LHCN-M2 (cell line): Measurements from ENCODE around the gene RNF11. TPM values are rescaled to one million over a fixed set of nuclear protein-coding genes. Genes with fewer than 3 reads are reported as not detected.
A peak's percentile ranks its signal among the peaks of the same experiment; 100 is the strongest.

ENCODE experiments used
- DNase-seq: peaks from one replicate; pipeline ENCODE4 v3.0.0-alpha.2; 2012; ENCODE audit warnings: low read depth
- total RNA-seq: library from RNA; depleted of rRNA; stranded (reverse); fragments of >200 nt; gene quantifications from 2 replicates; pipeline ENCODE4 v1.2.3, GENCODE V29; 2014

The RNF11 gene
- total RNA-seq, 1 experiment from 2014 or later: 99.9 TPM

DNA sequence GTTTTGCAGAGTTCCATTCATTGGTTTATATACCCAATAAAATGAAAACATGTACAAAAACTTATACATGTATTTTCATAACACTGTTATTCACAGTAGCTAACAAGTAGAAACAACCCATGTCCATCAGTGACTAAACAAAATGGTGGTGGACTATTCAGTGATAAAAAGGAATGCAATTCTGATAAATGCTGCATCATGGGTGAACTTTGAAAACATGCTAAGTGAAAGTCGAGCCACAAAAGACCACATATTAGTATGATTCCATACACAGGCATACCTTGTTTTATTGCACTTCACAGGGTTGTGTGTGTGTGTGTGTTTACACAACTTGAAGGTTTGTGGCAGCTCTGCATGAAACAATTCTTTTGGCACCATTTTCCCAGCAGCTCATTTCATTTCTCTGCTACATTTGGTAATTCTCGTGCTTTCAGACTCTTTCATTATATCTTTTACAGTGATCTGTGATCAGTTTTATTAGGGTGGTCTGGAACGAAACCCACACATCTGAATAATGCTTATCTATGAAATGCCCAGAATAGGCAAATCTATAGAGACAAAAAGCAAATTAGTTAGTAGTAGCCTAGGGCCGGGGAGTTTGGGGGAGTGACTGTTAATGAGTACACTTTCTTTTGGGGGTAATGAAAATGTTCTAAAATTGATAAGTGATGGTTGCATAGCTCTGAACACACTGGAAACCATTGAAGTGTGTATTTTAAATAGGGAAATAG lies 27.2 kb downstream of the RNF11 start:
- no peak for DNase-seq

DNA sequence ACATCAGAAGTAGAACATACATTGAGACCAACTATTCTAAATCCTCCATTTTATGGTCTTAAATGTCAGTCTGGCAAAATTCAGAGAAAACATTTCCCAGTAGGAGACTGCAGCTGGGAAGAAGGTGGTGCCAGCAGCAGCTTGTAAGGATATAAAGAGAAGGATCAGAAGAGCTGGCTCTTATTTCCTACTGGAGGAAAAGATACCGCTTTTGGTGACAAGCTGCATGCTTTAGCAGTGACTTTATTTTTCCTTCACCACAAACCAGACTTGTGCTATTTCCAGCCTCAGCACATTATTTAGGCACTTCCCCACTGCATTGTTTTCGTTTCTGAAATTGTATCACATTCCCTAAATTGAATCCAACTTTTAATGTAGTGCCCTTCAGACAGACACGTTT lies 28.4 kb downstream of the RNF11 start:
- DNase-seq: peak; percentile 94

DNA sequence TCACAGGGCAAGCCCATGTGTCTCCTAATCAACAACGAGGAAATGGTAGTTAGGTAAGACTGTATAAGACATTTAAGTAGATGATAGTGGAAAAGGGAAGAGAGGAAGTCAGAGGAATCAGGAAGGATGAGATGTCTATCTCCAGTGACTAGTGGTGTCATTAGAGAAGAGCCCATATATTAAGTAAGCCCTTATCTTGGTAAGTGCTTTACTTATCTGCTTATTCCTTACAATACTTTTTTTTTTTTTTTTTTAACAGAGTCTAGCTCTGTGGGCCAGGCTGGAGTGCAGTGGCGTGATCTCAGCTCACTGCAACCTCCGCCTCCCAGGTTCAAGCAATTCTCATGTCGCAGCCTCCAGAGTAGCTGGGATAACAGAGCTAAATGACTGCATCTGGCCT lies 29.5 kb downstream of the RNF11 start:
- DNase-seq: no peak

DNA sequence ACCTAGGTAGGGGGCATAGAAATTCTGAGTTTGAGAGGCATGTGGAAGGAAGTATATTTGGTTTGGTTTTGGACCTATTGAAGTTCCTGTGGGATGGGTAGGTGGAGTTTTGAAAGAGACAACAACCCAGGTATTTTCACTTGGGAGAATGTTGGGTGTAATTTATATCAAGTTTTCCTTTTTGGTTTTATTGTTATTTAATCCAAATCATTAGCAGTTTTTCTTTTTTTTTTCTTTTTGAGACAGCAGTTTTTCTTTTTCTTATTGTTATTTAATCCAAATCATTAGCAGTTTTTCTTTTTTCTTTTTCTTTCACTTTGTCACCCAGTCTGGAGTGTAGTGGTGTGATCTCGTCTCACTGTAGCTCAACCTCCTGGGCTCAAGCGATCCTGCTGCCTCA lies 30.1 kb downstream of the RNF11 start:
- no peak for DNase-seq

DNA sequence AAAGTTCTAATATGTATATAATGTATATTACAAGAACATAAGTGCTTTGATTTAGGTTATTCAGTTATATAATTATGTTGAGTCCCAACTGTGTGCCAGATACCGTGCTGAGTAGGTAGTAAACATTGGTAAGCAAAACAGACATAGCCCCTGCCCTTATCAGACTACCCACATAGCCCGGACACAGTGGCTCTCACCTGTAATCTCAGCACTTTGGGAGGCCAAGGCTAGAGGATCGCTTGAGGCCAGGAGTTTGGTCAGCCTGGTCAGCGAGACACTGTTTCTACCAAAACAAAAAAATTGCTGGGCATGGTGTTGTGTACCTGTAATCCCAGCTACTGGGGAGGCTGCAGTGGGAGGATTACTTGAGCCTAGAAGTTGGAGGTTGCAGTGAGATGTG lies 30.7 kb downstream of the RNF11 start:
- DNase-seq: no peak

DNA sequence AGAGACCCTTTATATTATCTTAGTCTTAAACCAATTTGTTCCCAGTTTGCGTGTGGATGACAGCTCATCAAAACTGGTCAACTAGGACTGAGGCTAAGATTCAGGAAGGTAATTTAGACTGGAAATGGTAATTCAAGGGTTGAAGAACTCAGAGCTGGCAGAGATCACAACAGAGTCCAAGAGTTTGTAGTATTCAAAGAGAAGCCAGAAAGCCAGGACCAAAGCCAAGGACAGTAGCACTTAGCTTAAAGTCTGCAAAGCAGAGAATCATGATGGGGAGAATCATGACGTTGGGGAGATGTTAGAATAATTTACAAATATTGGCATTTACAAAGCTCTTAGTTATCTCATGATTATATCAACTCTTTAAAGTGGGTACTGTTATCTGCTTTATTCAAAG lies 32.6 kb downstream of the RNF11 start:
- peak; percentile 15 for DNase-seq

DNA sequence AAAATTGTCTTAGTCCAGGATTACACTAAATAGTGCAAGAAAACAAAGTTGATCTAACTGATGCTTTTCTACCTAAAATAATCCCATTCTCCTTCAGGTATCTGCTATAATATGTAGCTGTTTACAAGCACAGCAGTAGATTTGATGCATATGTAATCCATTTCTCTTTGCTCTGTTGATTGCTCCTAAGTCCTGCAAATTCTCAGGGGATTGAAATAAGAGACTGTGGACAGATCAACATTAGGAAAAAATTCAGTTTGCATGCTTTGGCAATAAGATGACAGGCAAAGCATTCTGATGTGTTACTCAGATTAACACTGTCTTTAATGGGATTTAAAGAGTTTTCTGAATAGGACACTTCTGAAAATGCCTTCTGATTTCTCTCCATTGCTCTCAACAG lies 34.7 kb downstream of the RNF11 start:
- DNase-seq: peak; percentile 60

DNA sequence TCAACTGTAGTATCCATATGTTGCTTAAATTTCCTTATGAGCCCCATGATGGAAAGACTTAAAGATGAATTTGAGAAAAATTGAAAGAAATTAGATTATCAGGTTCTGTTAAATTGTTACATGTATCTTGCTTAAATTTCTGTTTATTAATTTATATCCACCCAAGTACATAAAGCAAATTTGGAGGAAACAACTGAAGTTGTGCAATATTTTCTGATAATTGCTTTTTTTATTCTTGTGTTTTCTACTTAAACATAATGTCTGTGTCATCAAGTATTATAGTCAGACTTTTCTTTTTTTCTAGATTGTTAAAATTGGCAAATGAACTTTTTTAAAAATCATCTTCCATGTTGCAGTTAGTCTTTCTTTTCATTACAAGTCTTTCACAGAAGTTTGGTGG lies 36.8 kb downstream of the RNF11 start:
- no peak for DNase-seq

DNA sequence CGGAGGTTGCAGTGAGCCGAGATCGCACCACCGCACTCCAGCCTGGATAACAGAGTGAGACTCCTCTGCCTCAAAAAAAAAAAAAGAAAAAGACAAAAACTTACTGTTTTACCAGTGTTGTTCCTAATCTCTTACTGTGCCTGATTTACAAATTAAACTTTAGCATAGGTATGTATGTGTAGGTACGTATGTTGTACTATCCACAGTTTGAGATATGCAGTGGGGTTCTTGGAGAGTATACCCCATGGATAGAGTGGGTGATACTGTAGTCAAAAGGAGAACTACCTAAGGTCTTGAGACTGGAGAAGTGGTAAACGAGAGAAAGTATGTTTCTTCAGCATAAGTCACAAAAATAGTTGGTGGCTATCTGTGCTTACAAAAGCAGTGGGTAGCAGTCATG lies 38.6 kb downstream of the RNF11 start:
- no peak for DNase-seq

DNA sequence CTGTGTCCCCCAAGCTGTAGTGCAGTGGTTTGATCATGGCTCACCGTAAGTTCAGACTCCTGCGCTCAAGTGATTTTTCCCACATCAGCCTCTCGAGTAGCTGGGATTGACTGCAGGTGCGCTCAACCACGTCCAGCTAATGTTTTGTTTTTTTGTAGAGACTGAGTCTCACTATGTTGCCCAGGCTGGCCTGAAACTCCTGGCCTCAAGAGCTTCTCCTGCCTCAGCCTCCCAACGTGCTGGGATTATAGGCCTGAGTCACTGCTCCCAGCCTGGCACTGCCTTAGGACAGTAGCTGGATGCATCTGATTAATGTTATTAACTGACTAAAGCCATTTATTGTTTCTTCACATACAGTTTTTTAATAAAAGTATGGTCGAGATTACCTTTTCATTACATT lies 40.2 kb downstream of the RNF11 start:
- DNase-seq: no peak

DNA sequence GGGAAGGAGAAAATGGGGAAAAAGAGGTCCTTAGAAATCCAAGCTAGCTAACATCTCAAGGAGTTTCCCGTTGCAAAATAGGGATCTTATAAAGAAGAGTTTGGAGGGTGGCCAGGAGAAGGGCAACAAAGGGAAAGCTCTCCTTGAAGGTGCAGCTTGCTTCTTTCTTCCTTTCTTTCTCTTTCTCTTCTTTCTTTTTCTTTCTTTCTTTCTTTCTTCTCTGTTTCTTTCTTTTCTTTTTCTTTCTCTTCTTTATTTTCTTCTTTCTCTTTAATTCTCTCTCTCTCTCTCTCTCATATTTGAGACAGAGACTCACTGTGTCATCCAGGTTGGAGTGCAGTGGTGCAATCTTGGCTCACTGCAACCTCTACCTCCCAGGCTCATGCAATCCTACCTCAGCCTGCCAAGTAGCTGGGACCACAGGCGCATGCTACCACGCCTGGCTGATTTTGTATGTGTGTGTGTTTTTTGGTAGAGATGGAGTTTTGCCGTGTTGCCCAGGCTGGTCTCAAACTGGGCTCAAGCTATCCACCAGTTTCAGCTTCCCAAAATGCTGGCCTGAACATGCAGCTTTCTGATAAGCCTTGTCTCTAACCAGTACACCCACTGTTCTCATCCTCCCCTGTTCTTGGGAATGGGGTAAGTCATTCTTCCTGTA lies 44.4 kb downstream of the RNF11 start:
- DNase-seq: no peak

DNA sequence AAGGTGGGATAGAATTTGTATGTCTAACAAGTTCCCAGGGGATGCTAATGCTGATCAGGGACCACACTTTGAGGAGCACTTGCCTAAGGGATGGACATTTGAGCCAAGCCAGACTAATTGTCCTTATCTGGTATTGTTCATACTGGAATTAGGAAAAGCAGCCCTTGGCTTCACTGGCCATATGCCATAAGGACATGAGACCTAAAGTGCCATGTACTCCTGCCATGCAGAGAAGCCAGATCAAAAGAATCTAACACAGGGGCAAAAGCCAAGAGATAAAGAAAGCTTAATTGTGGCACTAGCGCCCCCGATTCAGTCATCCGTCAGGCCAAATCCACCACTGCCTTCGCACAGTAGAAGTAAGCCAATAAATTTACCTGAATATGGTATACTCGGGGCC lies 45.7 kb downstream of the RNF11 start:
- DNase-seq: no peak

DNA sequence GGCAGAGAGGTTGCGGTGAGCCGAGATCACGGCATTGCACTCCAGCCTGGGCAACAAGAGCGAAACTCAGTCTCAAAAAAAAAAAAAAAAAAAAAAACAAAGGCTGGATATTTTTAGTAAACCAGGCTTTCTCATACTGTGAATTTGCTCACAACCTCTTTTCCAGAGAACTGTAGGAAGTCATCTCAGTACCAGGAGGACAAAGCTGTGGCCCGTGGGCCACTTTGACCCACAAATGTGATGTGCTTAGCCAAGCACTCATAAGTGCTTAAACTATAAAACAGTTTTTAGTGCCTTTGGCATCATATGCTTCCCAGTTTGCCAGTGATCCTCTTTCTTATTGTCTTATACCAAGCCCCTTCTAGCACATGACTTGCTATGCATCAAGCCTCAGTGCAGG lies 46.5 kb downstream of the RNF11 start:
- no peak for DNase-seq

DNA sequence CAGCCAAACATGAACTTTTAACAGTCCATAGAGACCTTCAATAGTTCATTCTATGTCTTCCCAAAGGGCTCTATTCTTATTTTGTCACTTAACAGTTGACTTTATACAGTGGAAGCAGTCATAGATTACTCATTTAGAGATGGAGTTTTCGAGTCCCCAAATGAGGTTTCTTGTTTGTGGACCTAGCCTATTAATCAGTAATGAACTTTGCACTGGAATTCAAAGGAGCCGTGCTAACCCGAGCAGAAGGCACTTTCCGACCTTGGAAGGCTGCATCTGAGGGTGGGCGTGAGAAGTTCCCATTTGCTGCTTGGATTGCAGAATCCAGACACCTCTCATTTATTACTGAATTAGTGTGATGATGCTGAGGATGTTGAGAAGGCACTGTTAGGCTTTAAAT lies 47.9 kb downstream of the RNF11 start:
- no peak for DNase-seq

DNA sequence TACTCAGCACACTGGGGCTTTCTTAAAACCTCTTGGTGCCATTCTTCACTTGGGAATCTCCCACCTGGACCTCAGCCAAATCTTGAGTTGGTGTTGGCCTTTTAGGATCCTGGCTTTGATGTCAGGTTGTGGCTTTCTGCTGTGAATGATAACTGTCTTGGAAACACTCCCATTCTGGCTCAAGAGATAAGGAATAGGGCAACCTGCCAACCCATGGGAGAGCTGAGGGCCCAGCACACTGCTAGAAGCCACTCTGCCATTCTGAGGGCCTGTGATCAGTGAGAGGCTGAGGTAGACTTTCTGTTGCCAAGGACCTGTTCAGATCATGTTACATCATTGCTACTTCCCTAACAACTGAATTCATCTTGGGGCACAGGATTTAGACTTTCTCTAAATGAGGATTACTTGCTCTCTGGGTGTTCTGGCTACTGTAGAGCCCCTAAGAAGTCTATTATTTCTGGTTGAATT lies 48.4 kb downstream of the RNF11 start:
- no peak for DNase-seq

DNA sequence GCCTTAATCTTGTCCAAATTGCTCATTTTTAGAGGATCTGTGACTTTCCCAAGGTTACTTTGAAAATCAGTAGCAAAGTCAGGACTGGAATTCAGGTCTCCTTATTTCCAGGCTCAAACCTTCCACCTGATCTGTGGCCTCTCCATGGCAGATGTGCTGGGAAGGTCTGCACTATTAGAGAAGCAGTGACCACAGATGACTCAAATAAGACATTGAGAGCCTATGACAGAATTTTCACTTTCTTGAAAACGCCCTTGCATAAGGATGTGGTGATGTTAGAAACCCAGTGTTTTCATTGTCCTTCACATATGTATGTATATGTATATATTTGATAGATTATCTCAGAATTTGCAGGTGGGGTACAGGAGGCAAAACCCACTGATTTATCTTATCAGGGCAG lies 49.0 kb downstream of the RNF11 start:
- DNase-seq: no peak

DNA sequence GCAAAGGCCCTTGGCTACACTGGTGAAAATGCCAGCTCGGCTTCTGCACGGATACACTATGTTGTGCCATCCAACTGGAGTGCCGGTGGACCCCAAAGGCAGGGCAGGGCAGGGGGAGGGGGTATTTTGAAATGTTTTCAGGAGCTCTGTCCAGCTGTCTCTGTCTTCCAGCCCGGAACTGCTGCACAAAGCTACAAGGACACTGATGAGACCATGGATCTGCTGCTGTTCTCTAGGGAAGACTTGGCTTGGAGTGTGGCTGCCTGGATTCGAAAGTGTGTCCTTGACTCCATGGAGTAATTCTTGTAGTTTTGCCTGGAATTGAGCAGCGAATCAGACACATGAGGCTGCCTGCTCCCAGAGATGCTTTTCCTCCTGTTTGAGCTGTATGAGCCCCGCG lies 51.9 kb downstream of the RNF11 start:
- DNase-seq: no peak

DNA sequence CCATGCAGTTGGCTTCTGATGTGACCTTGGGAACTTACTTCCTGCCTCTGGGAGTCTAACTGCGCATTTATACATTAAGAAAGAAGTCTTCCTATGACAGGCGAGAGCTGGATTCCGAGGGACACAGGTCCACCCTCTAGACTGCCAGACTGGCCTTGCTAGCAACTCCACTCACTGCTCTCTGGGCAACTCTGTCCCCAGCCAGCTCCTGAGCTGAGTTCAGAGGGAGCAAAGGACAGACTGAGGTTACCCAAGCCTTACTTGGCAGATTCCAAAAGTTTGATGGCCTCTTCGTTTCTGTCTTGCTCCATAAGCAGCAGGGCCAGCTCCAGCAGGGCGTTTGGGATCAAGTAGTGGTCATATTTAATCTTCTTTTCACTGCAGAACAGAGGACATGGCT lies 52.5 kb downstream of the RNF11 start:
- DNase-seq: no peak

DNA sequence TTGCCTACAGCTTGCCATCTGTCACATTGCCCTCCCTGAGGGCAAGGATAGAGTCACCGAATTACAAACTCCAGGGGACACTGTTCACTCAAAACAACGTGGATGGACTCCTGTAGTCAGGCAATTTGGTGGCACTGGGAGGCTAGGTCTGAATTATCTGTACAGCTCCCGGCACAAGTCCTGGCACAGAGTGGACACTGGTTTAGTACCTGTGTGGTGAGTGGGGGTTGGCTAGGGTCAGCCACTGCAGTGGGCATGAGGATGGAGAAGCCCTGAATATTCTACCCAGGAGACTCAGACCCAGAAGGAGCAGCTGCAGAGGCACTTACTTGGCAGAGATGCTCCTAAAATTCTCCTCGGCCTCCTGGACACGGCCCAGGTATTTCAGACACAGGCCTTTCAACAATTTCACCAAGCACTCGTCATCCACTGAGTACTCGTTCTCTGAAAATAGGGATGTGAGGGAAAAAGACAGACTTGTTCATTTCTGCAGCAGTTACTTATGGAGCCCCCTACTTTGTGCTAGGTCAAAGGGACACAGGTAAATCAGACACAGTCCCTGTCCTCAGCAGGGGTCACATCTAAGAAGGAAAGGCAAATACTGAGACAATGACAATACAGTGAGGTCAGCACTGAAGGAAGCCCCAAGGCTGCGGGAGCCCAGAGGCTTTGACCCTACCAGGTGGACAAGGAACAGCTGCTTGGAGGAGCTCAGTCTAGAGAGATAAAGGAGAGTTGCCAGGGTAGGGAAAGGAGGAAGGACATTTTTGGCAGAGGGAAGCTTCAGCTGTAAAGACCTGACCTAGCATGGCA lies 53.8 kb downstream of the RNF11 start:
- peak; percentile 39 for DNase-seq

DNA sequence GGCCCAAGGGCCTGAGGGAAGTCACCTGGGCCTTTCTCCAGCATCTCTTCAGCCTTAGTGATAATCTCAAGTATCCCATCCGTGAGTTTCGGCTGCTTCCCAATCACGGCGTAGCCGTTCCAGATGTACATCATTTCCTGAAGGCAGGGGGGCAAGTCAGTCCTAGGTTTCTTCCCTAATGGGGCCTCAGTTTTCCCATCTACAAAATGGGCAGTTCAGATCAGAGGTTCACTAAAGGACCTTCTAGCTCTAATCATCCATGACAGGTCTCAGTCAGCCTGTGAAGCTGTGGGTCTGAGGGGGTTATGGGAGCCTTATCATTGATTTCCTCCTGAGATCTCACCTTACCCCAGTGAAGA lies 54.4 kb downstream of the RNF11 start:
- no peak for DNase-seq

DNA sequence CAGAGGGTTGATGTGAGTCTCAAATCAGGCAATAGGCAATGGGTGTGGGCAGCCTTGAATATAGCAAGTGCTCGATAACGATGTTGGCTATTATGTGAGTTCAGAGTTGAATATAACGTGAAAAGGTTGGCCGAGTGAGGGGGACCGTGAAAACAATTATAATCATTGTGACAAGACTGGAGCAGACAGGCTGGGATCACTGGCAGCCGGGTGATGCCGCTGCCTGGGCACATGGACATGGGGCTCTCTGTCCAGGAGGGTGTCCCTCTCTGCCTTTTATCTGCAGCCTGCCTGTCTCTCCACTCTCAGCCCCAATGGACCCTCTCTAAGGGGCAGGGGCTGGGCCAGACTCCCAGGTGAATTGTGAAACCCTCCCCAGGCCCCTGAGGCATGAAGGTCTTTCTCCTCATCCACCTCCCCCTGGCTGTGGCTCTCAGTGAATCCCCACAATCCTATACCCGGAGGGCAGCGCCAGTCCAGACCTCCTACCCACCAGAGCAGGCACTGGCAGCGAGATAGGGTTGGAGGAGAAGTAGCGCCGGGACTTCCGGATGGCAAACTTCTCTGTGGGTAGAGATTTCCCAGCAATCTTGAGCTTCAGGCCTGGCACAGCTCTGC lies 57.9 kb downstream of the RNF11 start:
- no peak for DNase-seq

DNA sequence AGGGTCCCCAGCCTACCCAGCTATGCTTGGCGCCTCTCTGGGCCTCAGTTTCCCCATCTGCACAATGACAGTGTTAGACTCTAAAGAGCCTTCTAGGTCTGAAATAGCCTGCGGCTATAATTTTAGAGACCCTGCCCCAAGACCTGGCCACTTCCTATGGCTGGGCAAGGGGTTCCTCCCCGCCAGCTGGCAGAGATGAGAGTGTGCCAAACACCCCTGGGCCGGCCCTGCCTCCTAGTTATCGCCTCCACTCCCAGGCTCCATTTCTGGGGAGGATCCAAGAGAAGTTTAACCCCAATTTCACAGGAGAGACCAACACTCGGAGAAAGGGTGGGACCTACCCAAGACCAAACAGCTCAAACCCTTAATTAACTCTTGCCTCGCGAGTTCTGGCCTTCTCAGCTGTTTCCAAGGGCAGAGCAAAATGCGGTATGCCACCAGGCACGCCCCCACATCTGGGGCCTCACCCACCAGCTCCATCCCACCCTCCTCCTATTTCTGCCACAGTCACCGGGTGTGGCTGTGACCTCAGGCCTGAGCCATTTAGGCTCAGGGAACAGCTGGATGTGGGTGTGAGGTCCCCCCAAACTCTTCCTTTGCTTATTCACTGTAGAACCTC lies 58.6 kb downstream of the RNF11 start:
- peak; percentile 27 for DNase-seq
